Right atrium auricular region (tissue), 2 donors: ENCODE data around the gene KPNA6. TPM values are rescaled to one million over a fixed set of nuclear protein-coding genes. Genes with fewer than 3 reads are reported as not detected.
A peak's percentile ranks its signal among the peaks of the same experiment; 100 is the strongest.
"Not testable (repeated sequence)": the region's sequence is repeated elsewhere in the genome, so short reads cannot be mapped to it uniquely, and the experiment has no call there.

ENCODE experiments used
- DNase-seq: peaks from one replicate; pipeline ENCODE4 v3.0.0-alpha.2; 2019; ENCODE audit warnings: low spot score
- H3K27ac ChIP-seq, 2 donors: fragments of 200-600 bp; sonication (generic); 1 replicate in 1 of 2; 2 replicates in 1 of 2; pipeline ENCODE4 v1.5.1; 2016 to 2019
- H3K27me3 ChIP-seq, 2 donors: fragments of 200-600 bp; sonication (generic); one replicate each; pipeline versions ENCODE4 v1.5.1 to v1.6.0; 2017 to 2019
- H3K36me3 ChIP-seq: fragments of 200-600 bp; sonication (generic); one replicate; pipeline ENCODE4 v1.5.1; 2016
- H3K4me1 ChIP-seq, 2 donors: fragments of 200-600 bp; sonication (generic); one replicate each; pipeline versions ENCODE4 v1.5.1 to v1.6.0; 2017 to 2019
- H3K4me3 ChIP-seq, 2 donors: fragments of 200-600 bp; sonication (generic); 1 replicate in 1 of 2; 2 replicates in 1 of 2; pipeline ENCODE4 v1.5.1; 2017 to 2019; ENCODE audit warnings: mild to moderate bottlenecking in 1 of 2, moderate library complexity in 1 of 2
- H3K9me3 ChIP-seq, 2 donors: fragments of 200-600 bp; sonication (generic); one replicate each; pipeline ENCODE4 v1.5.1; 2019
- CTCF ChIP-seq, 2 donors: fragments of 200-600 bp; sonication (generic); IDR thresholded peaks; one replicate each; pipeline ENCODE4 v1.5.1; 2019; ENCODE audit warnings: antibody characterized with exemption in 2 of 2
- total RNA-seq, 2 donors: library from RNA; depleted of rRNA; stranded (reverse); fragments of >200 nt; gene quantifications; one replicate each; pipeline ENCODE4 v1.1.0, GENCODE V29; 2016

Gene KPNA6
- total RNA-seq, 2 donors from 2014 or later, result 47.3 to 54.6 TPM

GRCh38 chr1:32114420-32114819, 6.6 kb downstream of the KPNA6 start:
- H3K36me3 ChIP-seq, result no peaks in the 10 kb centered on the region
- DNase-seq, result no peak
- no peaks in the 10 kb centered on the region for H3K9me3 ChIP-seq
- H3K4me3 ChIP-seq, result no peak overlapping the region
- TF ChIP-seq CTCF (IDR thresholded peaks at IDR 0.05), result no peak
- H3K4me1 ChIP-seq, result peaks cover 0 to 45% of the 10 kb centered on the region in 2 donors
- no peaks in the 10 kb centered on the region for H3K27me3 ChIP-seq
- no peak overlapping the region for H3K27ac ChIP-seq

GRCh38 chr1:32115496-32115895, 7.6 kb downstream of the KPNA6 start:
- TF ChIP-seq CTCF (IDR thresholded peaks at IDR 0.05), result no peak
- H3K9me3 ChIP-seq, result no peaks in the 10 kb centered on the region
- H3K4me3 ChIP-seq, result no peak overlapping the region
- no peaks in the 10 kb centered on the region for H3K27me3 ChIP-seq
- H3K4me1 ChIP-seq, result peaks cover 0 to 38% of the 10 kb centered on the region in 2 donors
- no peaks in the 10 kb centered on the region for H3K36me3 ChIP-seq
- no peak for DNase-seq
- H3K27ac ChIP-seq, result peak overlapping the region in 1 of 2 donors; percentile 5

- Histone ChIP-seq H3K27ac (no peak overlapping the region), H3K27me3 (no peaks in the 10 kb centered on the region), H3K9me3 (no peaks in the 10 kb centered on the region), H3K36me3 (no peaks in the 10 kb centered on the region), H3K4me1 (peaks cover 0 to 38% of the 10 kb centered on the region in 2 donors), H3K4me3 (no peak overlapping the region)
- DNase-seq, result no peak
- TF ChIP-seq CTCF (IDR thresholded peaks at IDR 0.05), result no peak
Observed at GRCh38 chr1:32116531-32116930, 8.7 kb downstream of the KPNA6 start.

- no peak overlapping the region for H3K27ac ChIP-seq
- no peak for TF ChIP-seq CTCF (IDR thresholded peaks at IDR 0.05)
- H3K9me3 ChIP-seq, result no peaks in the 10 kb centered on the region
- peaks cover 0 to 25% of the 10 kb centered on the region in 2 donors for H3K4me1 ChIP-seq
- no peak overlapping the region for H3K4me3 ChIP-seq
- DNase-seq, result no peak
- H3K36me3 ChIP-seq, result no peaks in the 10 kb centered on the region
- H3K27me3 ChIP-seq, result no peaks in the 10 kb centered on the region
Observed at GRCh38 chr1:32122151-32122550, 14.3 kb downstream of the KPNA6 start.

GRCh38 chr1:32123361-32123760, 15.5 kb downstream of the KPNA6 start:
- H3K27ac ChIP-seq, H3K27me3 ChIP-seq, H3K36me3 ChIP-seq, H3K9me3 ChIP-seq, H3K4me3 ChIP-seq: not testable (repeated sequence)
- peaks cover 0 to 34% of the 10 kb centered on the region in 2 donors for H3K4me1 ChIP-seq
- DNase-seq, result peak; percentile 47

- Histone ChIP-seq H3K27me3 (no peaks in the 10 kb centered on the region), H3K4me1 (peaks cover 0 to 47% of the 10 kb centered on the region in 2 donors), H3K36me3 (no peaks in the 10 kb centered on the region), H3K4me3 (no peak overlapping the region), H3K27ac (no peak overlapping the region), H3K9me3 (no peaks in the 10 kb centered on the region)
- TF ChIP-seq CTCF (IDR thresholded peaks at IDR 0.05), result no peak
- DNase-seq, result peak; percentile 34
Observed at GRCh38 chr1:32125313-32125712, 17.5 kb downstream of the KPNA6 start.
